Ovary (tissue), 9 donors: ENCODE results near the gene DOP1B. TPM values are rescaled to one million over a fixed set of nuclear protein-coding genes. Genes with fewer than 3 reads are reported as not detected.

Experiments
- DNase-seq, 5 donors: peaks; one replicate each; pipeline ENCODE4 v3.0.0-alpha.2; 2019 to 2020
- H3K27ac ChIP-seq, 2 donors: fragments of 200-600 bp; one replicate each; pipeline versions ENCODE4 v1.5.1 to v1.8.0; 2019 to 2022
- H3K27me3 ChIP-seq: fragments of 200-600 bp; one replicate; pipeline ENCODE4 v1.8.0; 2022
- H3K36me3 ChIP-seq: fragments of 200-600 bp; sonication (generic); one replicate; pipeline ENCODE4 v1.5.1; 2019
- H3K4me1 ChIP-seq: one replicate; pipeline ENCODE4 v1.8.1; 2013; ENCODE audit warnings: mild to moderate bottlenecking, moderate library complexity; ENCODE audit not compliant: insufficient read depth
- H3K4me3 ChIP-seq: fragments of 200-600 bp; sonication (generic); one replicate; pipeline ENCODE4 v1.5.1; 2017
- H3K9me3 ChIP-seq, 2 donors: fragments of 200-600 bp in 1 of 2; sonication (generic) in 1 of 2; one replicate each; pipeline versions ENCODE4 v1.5.1 to v1.8.1; 2013 to 2019; ENCODE audit warnings: mild to moderate bottlenecking in 1 of 2, moderate library complexity in 1 of 2
- CTCF ChIP-seq, 3 donors: fragments of 450-650 bp in 2 of 3; fragments of 200-600 bp in 1 of 3; IDR thresholded peaks; one replicate each; pipeline versions ENCODE4 v1.5.1 to v1.8.0; 2016 to 2022; ENCODE audit warnings: antibody characterized with exemption in 3 of 3, mild to moderate bottlenecking in 1 of 3
- EP300 ChIP-seq: sonication (generic); formaldehyde crosslinking; IDR thresholded peaks from one replicate; pipeline ENCODE4 v1.6.1; 2017; ENCODE audit warnings: antibody characterized with exemption
- POLR2A ChIP-seq: fragments of 450-650 bp; IDR thresholded peaks from one replicate; pipeline ENCODE4 v1.6.1; 2017; ENCODE audit warnings: antibody characterized with exemption, mild to moderate bottlenecking, moderate library complexity
- WGBS, 3 donors: extraction: QIAGEN DNeasy Blood & Tissue Kit in 1 of 3; methylation state at CpG; one replicate each; pipeline versions ENCODE4 v1.1.5 to v1.1.7; 2013 to 2017; 5-methylcytosine and 5-hydroxymethylcytosine counted together
- intact Hi-C, 4 donors: fragments of 100-400 bp; cut with DNase I; formaldehyde crosslinking; loops; one replicate each; pipeline versions ENCODE4 v1.11.0 to v1.15.1; 2022 to 2023
- polyA plus RNA-seq, 2 donors: library from polyadenylated mRNA; stranded (reverse); fragments of 200-250 nt in 1 of 2; fragments of 350-450 nt in 1 of 2; fragmentation: Illumina TruSeq in 1 of 2; extraction: RNeasy Lipid Tissue Mini Kit (QIAGEN cat#74804) in 1 of 2; gene quantifications; one replicate each; pipeline ENCODE4 v1.2.3, GENCODE V29; 2013 to 2014
- total RNA-seq, 7 donors: library from RNA; depleted of rRNA in 2 of 7; stranded (reverse); fragments of >200 nt in 2 of 7; fragmentation: NEBNext Ultra II Directional in 3 of 7; extraction: Animal tissue kit (Norgen Biotek cat#: 25700) in 3 of 7; gene quantifications; one replicate each; pipeline versions ENCODE4 v1.1.0 to v1.2.4, GENCODE V29; 2016 to 2023
- donor health status: DM: no; HTN: no; CAD: no; lungs with moderate emphysema.
- donor health status: DM: no; HTN: no; CAD: no.
- donor health status: Bipolar disorder and iron deficiency.
- donor health status: DM: yes; HTN: yes; CAD: no.
- donor health status: DM: no; HTN: no; CAD: no.
- donor health status: DM: yes; HTN: yes; CAD: no.

Gene DOP1B
- total and polyA plus RNA-seq, 9 donors = 2.3 to 12.5 (median 6.3) TPM

- TF ChIP-seq POLR2A (no peak), CTCF (IDR thresholded peaks at IDR 0.05) (no peak)
- no peak for DNase-seq
- no peaks in the 10 kb centered on the region for H3K9me3 ChIP-seq
- H3K27me3 ChIP-seq = no peaks in the 10 kb centered on the region
- no peak overlapping the region for H3K4me3 ChIP-seq
- 43 to 57% (median 53%) methylated on average over 4 of the region's 4 CpGs for WGBS, 3 donors
- no peaks in the 10 kb centered on the region for H3K36me3 ChIP-seq
- H3K4me1 ChIP-seq = no peaks in the 10 kb centered on the region
- H3K27ac ChIP-seq = no peak overlapping the region
- intact Hi-C loops = no loop called here
These were observed 33.6 kb upstream of the DOP1B start for GRCh38 chr21:36122977-36123376.

DNA sequence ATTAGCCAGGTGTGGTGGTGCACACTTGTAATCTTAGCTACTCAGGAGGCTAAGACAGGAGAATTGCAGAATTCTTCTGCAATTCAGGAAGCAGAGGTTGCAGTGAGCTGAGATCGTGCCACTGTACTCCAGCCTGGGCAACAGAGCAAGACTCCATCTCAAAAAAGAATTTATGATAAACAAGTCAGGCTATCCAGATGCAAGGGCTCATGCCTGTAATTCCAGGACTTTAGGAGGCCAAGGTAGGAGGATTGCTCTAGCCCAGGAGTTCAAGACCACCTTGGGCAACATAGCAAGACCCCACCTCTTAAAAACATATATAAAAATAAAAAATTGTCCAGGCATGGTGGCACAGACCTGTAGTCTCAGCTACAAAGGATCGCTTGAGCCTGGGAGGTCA lies 32.2 kb upstream of the DOP1B start:
- no peaks in the 10 kb centered on the region for H3K4me1 ChIP-seq
- H3K9me3 ChIP-seq = no peaks in the 10 kb centered on the region
- no peaks in the 10 kb centered on the region for H3K36me3 ChIP-seq
- WGBS, 3 donors = 68 to 98% (median 71%) methylated on average over 2 of the region's 2 CpGs
- intact Hi-C loops = no loop called here
- no peak overlapping the region for H3K27ac ChIP-seq
- no peaks in the 10 kb centered on the region for H3K27me3 ChIP-seq
- TF ChIP-seq CTCF (IDR thresholded peaks at IDR 0.05) = no peak
- no peak for TF ChIP-seq POLR2A
- no peak for TF ChIP-seq EP300
- no peak overlapping the region for H3K4me3 ChIP-seq
- DNase-seq = no peak

DNA sequence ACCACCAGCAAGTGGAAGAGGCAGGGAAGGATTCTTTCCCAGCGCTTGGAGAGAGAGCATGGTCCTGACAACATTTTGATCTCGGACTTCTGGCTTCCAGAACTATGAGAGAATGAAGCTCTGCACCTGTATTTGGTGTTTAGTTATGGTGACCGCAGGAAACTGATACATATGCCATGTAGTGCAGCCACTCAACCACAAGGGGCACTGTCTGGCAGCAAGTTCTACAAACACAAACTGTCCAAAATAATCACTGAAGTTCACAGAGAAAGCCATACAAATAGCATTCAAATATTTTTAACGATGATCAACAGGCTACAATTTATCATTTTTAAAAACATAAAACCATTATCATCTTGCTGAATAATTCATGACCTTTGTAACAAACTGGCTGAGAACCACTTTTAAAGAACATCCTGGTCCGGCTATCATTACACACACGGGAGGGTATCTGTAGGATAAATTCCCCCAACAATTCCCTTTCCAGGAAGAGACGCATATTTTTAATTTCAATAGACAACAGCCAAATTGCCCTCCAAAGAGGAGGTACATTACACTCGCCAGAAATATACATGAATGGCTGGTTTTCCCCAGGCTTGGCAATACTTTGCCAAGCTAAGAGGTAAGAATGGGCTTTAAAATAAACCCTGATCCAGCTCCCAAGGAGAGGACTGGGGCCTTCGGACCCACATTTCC lies 31.0 kb upstream of the DOP1B start:
- Histone ChIP-seq H3K27ac (no peak overlapping the region), H3K27me3 (no peaks in the 10 kb centered on the region), H3K4me1 (peaks cover 1% of the 10 kb centered on the region), H3K4me3 (no peak overlapping the region), H3K9me3 (no peaks in the 10 kb centered on the region), H3K36me3 (no peaks in the 10 kb centered on the region)
- DNase-seq = peak; percentile 37 to 67 (median 62)
- TF ChIP-seq EP300 (no peak), CTCF (IDR thresholded peaks at IDR 0.05) (peak; percentile 62 to 77 (median 75)), POLR2A (no peak)
- 27 to 33% (median 31%) methylated on average over 9 of the region's 9 CpGs for WGBS, 3 donors
- intact Hi-C loops = no loop called here

- H3K9me3 ChIP-seq = no peaks in the 10 kb centered on the region
- intact Hi-C loops = no loop called here
- H3K27ac ChIP-seq = no peak overlapping the region
- no peak for TF ChIP-seq POLR2A
- no peak for TF ChIP-seq CTCF (IDR thresholded peaks at IDR 0.05)
- no peak for TF ChIP-seq EP300
- no peak for DNase-seq
- no peaks in the 10 kb centered on the region for H3K27me3 ChIP-seq
- H3K4me3 ChIP-seq = no peak overlapping the region
- H3K4me1 ChIP-seq = peaks cover 1% of the 10 kb centered on the region
- H3K36me3 ChIP-seq = no peaks in the 10 kb centered on the region
These were observed 30.4 kb upstream of the DOP1B start for GRCh38 chr21:36126208-36126565.
